ENCODE data around the gene SDCBP2.

The SDCBP2 gene

DNA sequence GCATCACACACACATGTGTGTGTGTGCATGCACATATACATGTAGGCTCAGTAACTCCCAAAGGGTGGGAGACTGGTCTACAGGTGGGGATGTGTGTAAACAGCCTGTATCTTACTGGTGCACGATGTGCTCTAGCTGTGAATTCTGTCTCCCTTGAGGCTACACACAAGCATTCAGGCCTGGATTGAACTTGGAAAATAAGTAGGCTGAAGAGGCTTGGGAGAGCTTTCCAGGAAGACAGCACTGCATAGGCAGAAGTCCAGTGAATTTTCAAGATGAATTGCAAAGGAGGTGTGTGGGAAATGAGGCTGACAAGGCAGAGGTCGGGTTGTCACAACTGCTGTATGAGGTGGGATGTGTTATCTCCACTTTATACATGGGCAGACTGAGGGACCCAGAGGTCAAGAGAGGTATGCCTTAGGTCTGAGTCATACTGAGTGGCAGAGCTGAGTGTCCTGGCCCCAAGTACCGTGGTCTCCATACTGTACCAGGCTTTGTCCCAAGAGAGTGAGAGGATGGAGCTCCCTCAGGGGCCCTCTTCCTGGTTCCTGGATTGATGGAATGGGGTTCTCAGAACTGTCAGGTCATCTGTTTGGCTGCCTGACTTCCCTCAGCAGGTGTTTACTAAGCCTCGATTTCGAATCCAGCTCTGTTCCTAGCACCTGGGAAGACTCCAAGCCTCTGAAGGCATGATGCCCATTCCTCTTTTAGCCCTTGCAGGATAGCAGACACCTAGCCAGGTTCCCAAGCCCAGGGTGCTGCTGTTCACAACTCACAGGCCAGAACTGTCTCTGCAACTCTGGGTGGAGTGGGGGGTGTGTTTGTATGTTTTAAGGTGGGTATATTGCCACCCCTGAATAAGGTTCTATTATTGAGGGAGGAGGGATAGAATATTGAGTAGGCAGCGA lies 48.5 kb downstream of the SDCBP2 start:
- no peaks in the 10 kb centered on the region for H3K4me1 Mint-ChIP-seq (ENCODE audit: low read depth)
- H3K4me3 Mint-ChIP-seq = no peak overlapping the region
- H3K27ac Mint-ChIP-seq = no peak overlapping the region

DNA sequence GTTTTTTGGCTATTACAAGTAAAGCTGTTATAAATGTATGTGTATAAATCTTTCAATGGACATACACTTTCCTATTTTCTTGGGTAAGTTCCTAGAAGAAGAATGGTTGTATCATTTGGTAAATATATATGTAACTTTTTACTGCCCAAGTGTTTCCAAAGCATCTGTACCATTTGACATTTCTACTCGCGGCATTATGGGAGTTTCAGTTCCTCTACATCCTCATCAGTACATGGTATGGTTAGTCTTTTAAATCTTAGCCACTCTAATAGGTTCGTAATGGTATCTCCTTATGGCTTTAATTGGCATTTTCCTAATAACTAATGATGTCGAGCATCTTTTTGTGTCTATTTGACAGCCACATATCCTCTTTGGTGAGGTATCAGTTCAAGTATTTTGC lies 49.9 kb downstream of the SDCBP2 start:
- intact Hi-C loops (cut with micrococcal nuclease) = no loop called here
- H3K4me3 Mint-ChIP-seq = no peak overlapping the region
- H3K36me3 Mint-ChIP-seq (ENCODE audit: low read depth) = no peaks in the 10 kb centered on the region
- no peak overlapping the region for H3K27ac Mint-ChIP-seq
- no peaks in the 10 kb centered on the region for H3K4me1 Mint-ChIP-seq (ENCODE audit: low read depth)
- peaks cover 3% of the 10 kb centered on the region for H3K27me3 Mint-ChIP-seq
- H3K9me3 Mint-ChIP-seq = no peaks in the 10 kb centered on the region

More for the DNA sequence above, 48.5 kb downstream of the SDCBP2 start:
- intact Hi-C loops (cut with micrococcal nuclease) = no loop called here
- no peaks in the 10 kb centered on the region for H3K9me3 Mint-ChIP-seq
- H3K36me3 Mint-ChIP-seq (ENCODE audit: low read depth) = no peaks in the 10 kb centered on the region
- peaks cover 6% of the 10 kb centered on the region for H3K27me3 Mint-ChIP-seq

DNA sequence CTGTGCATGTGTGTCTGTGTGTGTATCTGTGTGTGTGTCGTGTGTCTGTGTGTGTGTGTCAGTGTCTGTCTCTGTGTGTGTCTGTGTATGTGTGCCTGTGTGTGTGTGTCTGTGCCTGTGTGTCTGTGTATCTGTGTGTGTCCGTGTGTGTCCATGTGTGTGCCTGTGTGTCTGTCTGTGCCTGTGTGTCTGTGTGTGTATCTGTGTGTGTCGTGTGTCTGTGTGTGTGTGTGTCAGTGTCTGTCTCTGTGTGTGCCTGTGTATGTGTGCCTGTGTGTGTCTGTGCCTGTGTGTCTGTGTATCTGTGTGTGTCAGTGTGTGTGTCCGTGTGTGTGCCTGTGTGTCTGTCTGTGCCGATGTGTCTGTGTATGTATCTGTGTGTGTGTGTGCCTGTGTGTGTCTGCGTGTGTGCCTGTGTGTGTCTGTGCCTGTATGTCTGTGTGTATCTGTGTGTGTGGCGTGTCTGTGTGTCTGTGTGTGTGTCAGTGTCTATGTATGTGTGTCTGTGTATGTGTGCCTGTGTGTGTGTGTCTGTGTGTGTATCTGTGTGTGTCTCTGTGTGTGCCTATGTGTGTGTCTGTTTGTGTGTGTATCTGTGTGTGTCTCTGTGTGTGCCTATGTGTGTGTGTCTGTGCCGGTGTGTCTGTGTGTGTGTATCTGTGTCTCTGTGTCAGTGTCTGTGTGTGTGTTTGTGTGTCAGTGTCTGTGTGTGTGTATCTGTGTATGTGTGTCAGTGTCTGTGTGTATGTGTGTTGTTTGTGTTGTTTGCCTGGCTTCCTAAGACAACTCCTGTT lies 51.2 kb downstream of the SDCBP2 start:
- Mint-ChIP-seq H3K36me3 (ENCODE audit: low read depth) (no peaks in the 10 kb centered on the region), H3K4me1 (ENCODE audit: low read depth) (no peaks in the 10 kb centered on the region), H3K4me3 (no peak overlapping the region)

DNA sequence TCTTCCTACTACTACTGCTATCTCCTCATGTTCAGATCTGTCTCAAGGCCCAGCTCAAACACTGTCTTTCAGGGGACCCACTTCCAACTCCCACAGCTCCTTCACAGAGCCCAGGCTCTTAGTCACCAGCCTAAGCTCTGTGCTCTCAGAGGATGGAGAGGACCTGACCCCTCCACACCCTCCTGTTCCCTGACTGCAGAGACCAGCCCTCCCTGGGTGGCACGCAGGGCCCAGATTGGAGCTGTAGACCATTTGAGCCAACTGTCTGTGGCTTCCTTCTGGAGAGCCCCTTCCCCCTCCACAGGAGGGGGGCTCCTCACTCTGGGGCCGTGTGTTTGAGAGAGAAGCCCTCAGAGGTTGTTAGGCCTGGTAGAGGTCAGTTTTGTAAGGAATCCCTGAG lies 53.0 kb downstream of the SDCBP2 start:
- H3K4me3 Mint-ChIP-seq = no peak overlapping the region
- intact Hi-C loops (cut with micrococcal nuclease) = no loop called here
- H3K36me3 Mint-ChIP-seq (ENCODE audit: low read depth) = no peaks in the 10 kb centered on the region
- H3K9me3 Mint-ChIP-seq = no peaks in the 10 kb centered on the region
- H3K4me1 Mint-ChIP-seq (ENCODE audit: low read depth) = no peaks in the 10 kb centered on the region
- H3K27me3 Mint-ChIP-seq = no peaks in the 10 kb centered on the region
- H3K27ac Mint-ChIP-seq = no peak overlapping the region

More for the DNA sequence above, 51.2 kb downstream of the SDCBP2 start:
- intact Hi-C loops (cut with micrococcal nuclease) = no loop called here
- Mint-ChIP-seq H3K9me3 (no peaks in the 10 kb centered on the region), H3K27ac (no peak overlapping the region), H3K27me3 (no peaks in the 10 kb centered on the region)

DNA sequence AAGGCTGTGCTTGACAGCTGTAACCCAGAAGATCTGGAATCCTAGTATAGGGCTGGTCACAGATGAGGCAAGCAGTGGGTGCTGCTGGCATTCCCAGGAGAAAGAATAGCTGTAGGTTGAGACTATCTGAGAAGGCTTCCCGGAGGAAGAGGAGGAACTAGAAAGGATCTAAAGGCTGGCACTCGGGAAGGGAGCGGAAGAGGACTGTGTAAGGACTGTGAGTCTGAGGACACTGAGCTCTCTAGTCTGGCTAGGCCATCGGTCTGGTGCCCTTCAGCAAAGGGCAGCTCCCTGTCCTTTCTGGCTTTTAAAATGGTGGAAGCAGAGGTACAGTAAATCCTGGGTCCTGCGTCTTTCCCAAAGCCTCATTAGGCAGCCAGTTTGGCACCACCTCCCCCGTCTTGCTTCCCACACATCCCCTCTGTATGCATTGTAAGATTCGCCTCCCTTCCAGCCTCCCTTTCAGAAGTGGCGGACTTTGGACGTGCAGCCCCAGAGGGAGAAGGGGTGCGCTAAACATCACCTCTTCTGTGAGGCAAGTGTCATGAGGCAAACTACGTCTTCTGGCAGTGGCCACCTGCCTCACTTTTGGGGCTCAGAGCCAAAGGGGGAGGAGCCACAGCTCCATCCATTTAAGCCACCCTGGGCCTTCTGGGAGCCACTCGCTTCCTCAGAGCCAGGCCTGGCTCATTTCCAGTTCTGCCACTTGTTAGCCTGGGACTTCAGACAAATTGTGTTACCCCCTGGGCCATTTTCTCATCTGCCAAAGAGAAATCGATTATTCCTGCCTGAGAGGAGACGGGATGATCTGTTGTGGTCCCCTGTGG lies 54.2 kb downstream of the SDCBP2 start:
- H3K9me3 Mint-ChIP-seq = no peaks in the 10 kb centered on the region
- H3K27ac Mint-ChIP-seq = no peak overlapping the region
- intact Hi-C loops (cut with micrococcal nuclease) = no loop called here
- H3K27me3 Mint-ChIP-seq = no peaks in the 10 kb centered on the region
- no peak overlapping the region for H3K4me3 Mint-ChIP-seq
- H3K4me1 Mint-ChIP-seq (ENCODE audit: low read depth) = no peaks in the 10 kb centered on the region
- H3K36me3 Mint-ChIP-seq (ENCODE audit: low read depth) = no peaks in the 10 kb centered on the region

DNA sequence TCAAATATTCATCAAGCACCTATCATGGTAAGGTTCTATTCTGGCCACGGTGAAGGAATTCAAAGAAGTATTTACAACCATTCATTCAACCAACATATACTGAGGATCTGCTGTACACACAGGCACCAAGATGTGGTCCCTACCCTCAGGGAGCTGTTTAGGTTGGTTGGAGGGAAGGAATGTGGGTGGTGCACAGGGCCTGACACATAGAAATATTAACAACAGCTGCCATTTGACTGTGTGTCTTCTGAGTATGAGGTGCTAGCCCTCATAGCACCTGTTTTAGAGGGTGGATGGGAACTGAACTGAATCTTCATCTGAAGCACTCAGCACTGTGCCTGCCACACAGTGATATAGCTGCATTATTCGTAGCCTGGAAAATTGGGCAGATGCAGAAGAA lies 55.6 kb downstream of the SDCBP2 start:
- Mint-ChIP-seq H3K4me1 (ENCODE audit: low read depth) (no peaks in the 10 kb centered on the region), H3K27ac (no peak overlapping the region)

DNA sequence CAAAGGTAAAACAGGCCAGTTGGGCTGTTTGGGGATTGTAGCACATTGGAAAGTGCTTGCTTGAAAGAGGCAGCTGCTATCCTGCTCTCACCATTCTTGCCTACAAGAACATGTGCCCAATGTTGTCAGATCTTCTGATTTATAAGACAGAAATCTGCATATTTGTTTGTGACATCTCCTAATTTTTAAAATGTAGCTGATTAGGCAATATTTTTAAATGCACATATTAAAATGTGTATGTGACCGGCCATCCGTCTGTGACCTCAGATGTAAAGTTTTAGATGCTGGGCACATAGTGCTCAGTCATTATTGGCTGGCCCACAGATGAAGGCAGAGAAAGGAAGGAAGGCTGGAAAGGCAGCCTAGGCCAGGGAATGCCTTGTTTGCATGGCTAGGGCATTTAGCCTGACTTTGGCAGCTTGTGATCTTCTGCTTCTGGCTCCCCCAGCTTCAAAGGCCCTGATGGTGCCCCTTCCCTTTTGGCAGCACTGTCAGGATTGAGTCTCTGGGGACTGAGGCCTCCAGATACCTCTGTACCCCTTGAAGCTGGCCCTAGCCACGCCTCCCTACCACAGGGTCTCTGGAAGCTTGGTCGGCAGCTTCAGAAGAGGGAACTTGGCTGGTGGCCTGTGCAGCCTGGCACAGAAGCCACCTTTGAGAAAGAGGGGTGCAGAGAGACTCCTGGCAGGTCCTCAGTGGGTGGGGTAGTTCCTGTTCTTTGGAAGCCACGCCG lies 56.4 kb downstream of the SDCBP2 start:
- Mint-ChIP-seq H3K27me3 (peaks cover 14% of the 10 kb centered on the region), H3K36me3 (ENCODE audit: low read depth) (no peaks in the 10 kb centered on the region), H3K27ac (no peak overlapping the region), H3K4me3 (no peak overlapping the region), H3K9me3 (no peaks in the 10 kb centered on the region), H3K4me1 (ENCODE audit: low read depth) (no peaks in the 10 kb centered on the region)
- intact Hi-C loops (cut with micrococcal nuclease) = no loop called here

More for the DNA sequence above, 55.6 kb downstream of the SDCBP2 start:
- H3K27me3 Mint-ChIP-seq = peaks cover 5% of the 10 kb centered on the region
- no peak overlapping the region for H3K4me3 Mint-ChIP-seq
- H3K36me3 Mint-ChIP-seq (ENCODE audit: low read depth) = no peaks in the 10 kb centered on the region
- no peaks in the 10 kb centered on the region for H3K9me3 Mint-ChIP-seq
- intact Hi-C loops (cut with micrococcal nuclease) = no loop called here

DNA sequence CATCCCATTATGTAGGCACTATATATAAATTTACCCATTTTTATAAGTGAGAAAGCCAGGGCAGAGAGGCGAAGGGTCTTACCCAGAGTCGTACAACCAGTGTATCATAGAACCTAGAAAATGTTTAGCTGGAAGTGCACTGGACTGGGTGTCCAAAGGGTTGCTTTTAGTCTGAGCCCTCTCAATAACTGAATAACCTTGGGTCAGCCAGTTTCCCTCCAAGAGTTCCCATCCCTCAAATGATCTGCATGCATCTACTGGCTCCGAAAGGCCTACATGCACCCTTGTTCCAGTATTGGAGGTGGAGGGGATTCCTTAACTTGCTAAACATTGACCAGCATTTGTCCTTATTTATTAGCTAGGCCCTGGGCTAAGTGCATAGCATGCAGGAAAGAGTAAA lies 59.1 kb downstream of the SDCBP2 start:
- intact Hi-C loops (cut with micrococcal nuclease) = no loop called here
- no peaks in the 10 kb centered on the region for H3K4me1 Mint-ChIP-seq (ENCODE audit: low read depth)

DNA sequence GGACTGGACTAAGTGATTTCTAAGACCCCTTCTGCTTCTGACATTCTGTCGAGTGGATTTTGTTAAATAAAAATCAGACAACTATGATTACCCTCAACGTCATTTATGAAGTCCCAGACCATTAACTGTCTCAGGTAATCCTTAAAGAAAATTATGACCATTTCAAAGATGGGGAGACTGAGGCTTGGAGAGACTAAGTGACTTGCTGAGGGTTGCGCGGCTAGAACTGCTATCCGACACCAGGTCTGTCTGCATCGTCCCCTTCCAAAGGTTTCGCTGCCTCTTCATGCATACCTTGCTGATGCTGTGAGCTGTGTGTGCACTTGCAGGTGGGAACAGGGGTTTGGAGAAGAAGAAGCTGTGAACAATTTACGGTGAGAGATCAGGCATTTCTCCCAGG lies 59.7 kb downstream of the SDCBP2 start:
- Mint-ChIP-seq H3K36me3 (ENCODE audit: low read depth) (no peaks in the 10 kb centered on the region), H3K27ac (no peak overlapping the region), H3K9me3 (no peaks in the 10 kb centered on the region), H3K4me1 (ENCODE audit: low read depth) (no peaks in the 10 kb centered on the region), H3K4me3 (no peak overlapping the region), H3K27me3 (peaks cover 39% of the 10 kb centered on the region)
- intact Hi-C loops (cut with micrococcal nuclease) = no loop called here

More for the DNA sequence above, 59.1 kb downstream of the SDCBP2 start:
- no peaks in the 10 kb centered on the region for H3K36me3 Mint-ChIP-seq (ENCODE audit: low read depth)
- no peak overlapping the region for H3K27ac Mint-ChIP-seq
- peaks cover 39% of the 10 kb centered on the region for H3K27me3 Mint-ChIP-seq
- H3K9me3 Mint-ChIP-seq = no peaks in the 10 kb centered on the region
- no peak overlapping the region for H3K4me3 Mint-ChIP-seq

DNA sequence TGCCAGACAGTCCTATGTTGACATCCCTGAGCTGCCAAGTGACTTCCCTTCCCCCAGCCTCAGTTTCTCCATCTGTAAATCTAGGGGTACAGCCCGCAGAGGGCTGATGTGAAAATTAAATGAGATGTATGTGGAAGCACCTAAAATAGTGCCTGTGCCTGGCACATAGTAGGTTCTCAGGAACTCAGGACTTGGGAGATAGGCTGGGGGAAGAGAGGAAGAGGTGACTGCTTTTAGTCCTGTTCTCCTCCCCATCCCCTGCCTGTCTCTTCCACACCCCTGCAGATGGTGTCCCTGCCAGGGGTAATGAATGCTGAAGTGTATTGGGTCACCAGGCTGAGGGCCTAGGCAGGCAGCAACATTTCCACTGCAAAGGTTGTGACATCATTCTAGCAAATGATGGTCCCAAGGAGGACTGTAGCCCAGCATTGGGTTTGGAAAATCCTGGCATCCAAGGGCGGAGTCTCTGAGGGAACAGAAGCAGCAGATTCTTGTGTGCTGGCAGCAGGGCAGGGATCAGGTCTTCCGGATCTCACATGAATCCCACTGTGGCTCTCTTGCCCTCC lies 61.0 kb downstream of the SDCBP2 start:
- Mint-ChIP-seq H3K36me3 (ENCODE audit: low read depth) (no peaks in the 10 kb centered on the region), H3K27me3 (peaks cover 43% of the 10 kb centered on the region), H3K27ac (no peak overlapping the region), H3K4me1 (ENCODE audit: low read depth) (no peaks in the 10 kb centered on the region), H3K9me3 (no peaks in the 10 kb centered on the region), H3K4me3 (no peak overlapping the region)
- intact Hi-C loops (cut with micrococcal nuclease) = no loop called here

DNA sequence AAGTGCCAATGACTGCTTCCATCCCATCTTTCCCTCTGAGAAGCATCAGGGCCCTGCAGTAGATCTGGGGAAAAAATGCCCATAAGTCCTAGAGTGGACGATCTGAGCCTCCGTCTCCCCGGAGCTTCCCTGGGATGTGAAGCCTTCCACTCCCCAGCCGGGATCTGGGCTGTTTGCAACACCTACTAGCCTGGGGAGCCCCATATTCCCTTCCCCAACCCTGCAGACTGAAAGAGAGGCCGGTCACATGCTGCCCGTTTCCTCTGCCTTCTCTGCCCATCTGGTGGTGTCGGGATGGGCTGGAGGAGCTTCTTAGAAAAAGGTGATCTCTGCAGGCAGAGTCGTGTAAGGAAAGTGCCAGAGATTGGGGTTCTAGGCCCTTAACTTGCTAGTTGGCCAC lies 61.8 kb downstream of the SDCBP2 start:
- intact Hi-C loops (cut with micrococcal nuclease) = no loop called here
- Mint-ChIP-seq H3K27me3 (peaks cover 49% of the 10 kb centered on the region), H3K4me1 (ENCODE audit: low read depth) (no peaks in the 10 kb centered on the region), H3K4me3 (no peak overlapping the region), H3K9me3 (peaks cover 6% of the 10 kb centered on the region), H3K36me3 (ENCODE audit: low read depth) (no peaks in the 10 kb centered on the region), H3K27ac (no peak overlapping the region)

DNA sequence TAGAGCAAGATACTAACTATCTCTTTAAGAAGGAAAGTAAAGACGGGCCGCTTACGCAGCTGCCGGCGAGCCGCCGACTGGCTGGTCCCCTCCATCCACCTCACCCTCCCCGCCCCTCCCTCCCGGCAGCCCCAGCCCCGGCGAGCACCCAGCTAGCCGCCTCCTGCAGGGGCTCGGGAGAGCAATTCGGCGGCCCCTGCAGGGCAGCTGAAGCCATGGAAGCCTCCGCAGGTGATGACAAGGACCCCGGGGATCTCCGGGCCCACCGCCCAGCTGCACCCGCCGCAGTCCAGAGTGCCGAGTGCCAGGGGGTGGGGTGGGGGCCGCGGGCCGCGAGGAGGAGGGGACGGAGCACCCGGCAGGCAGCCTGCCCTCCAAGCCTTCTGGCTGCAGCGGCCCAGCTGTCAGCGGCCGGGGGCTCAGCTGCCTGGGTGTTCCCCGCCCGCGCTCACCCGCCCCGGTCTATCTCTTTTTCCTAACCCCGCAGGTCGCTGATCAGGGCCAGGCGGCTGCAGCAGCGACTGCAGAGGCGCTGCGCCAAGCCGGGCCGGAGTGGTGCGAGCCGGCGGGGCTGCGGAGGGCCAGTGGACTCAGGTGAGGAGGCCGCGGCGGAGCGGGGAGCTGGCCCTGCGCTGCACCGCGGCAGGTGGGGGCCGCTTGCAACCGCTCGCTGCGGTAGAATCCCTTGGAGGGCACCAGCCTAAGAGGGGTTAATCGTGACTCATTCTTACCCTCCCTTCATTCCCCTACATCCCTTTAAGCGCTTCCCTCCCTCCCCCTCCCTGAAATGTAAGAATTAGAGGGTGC lies 62.6 kb downstream of the SDCBP2 start, which contains the start of gene SNPH:
Gene SNPH (plus strand): TSS at position 128 of the 807 bp plus-strand sequence. CDS start 29,946 bp downstream, outside the sequence.
- Mint-ChIP-seq H3K4me1 (ENCODE audit: low read depth) (no peaks in the 10 kb centered on the region), H3K27me3 (peaks cover 54% of the 10 kb centered on the region), H3K36me3 (ENCODE audit: low read depth) (no peaks in the 10 kb centered on the region), H3K27ac (no peak within 1 kb of the TSS), H3K9me3 (peaks cover 6% of the 10 kb centered on the region), H3K4me3 (peak within 1 kb of the TSS; percentile 67)
- intact Hi-C loops (cut with micrococcal nuclease) = no loop called here
